Left renal cortex interstitium (tissue), 4 donors: Measurements from ENCODE around the gene PGLYRP4. TPM values are rescaled to one million over a fixed set of nuclear protein-coding genes. Genes with fewer than 3 reads are reported as not detected.
"Not testable (repeated sequence)": the region's sequence is repeated elsewhere in the genome, so short reads cannot be mapped to it uniquely, and the experiment has no call there.

ENCODE experiments used
- DNase-seq, 4 donors: peaks; one replicate each; pipeline ENCODE4 v3.0.0-alpha.2; 2013; ENCODE audit warnings: low read depth in 4 of 4, low spot score in 2 of 4, missing footprints in 1 of 4
- polyA plus RNA-seq, 4 donors: library from polyadenylated mRNA; unstranded; fragments of 120-200 nt; gene quantifications; one replicate each; pipeline ENCODE4 v1.2.1, GENCODE V29; 2013; ENCODE audit not compliant: insufficient read length in 4 of 4

The PGLYRP4 gene
- polyA plus RNA-seq, 4 donors = not detected

- no peak for DNase-seq
These were observed 7.2 kb downstream of the PGLYRP4 start for GRCh38 chr1:153341431-153341934.

GRCh38 chr1:153340356-153340755 is 8.3 kb downstream of the PGLYRP4 start:
- DNase-seq = no peak

GRCh38 chr1:153339802-153340201 is 8.8 kb downstream of the PGLYRP4 start:
- DNase-seq = no peak

GRCh38 chr1:153337980-153338853 is 10.4 kb downstream of the PGLYRP4 start:
- no peak for DNase-seq

GRCh38 chr1:153336650-153337049 is 12.0 kb downstream of the PGLYRP4 start:
- DNase-seq = no peak

- no peak for DNase-seq
These were observed 14.7 kb downstream of the PGLYRP4 start for GRCh38 chr1:153333902-153334301.

- no peak for DNase-seq
These were observed 23.7 kb downstream of the PGLYRP4 start for GRCh38 chr1:153324912-153325311.

GRCh38 chr1:153322568-153322967 is 26.1 kb downstream of the PGLYRP4 start:
- no peak for DNase-seq

GRCh38 chr1:153318145-153318544 is 30.5 kb downstream of the PGLYRP4 start:
- not testable (repeated sequence) for DNase-seq

GRCh38 chr1:153316013-153316412 is 32.6 kb downstream of the PGLYRP4 start:
- not testable (repeated sequence) for DNase-seq

- DNase-seq = not testable (repeated sequence)
These were observed 34.3 kb downstream of the PGLYRP4 start for GRCh38 chr1:153314388-153314787.

GRCh38 chr1:153313288-153313687 is 35.4 kb downstream of the PGLYRP4 start:
- no peak for DNase-seq

GRCh38 chr1:153312570-153313186 is 36.0 kb downstream of the PGLYRP4 start, which contains the start of gene PGLYRP3:
TSS of gene PGLYRP3 (minus strand) at chr1:153312952. CDS start at chr1:153310665, 2,287 bp downstream.
- DNase-seq = no peak

GRCh38 chr1:153310526-153310925 is 38.1 kb downstream of the PGLYRP4 start:
- DNase-seq = no peak

- DNase-seq = no peak
These were observed 39.2 kb downstream of the PGLYRP4 start for GRCh38 chr1:153309441-153309840.

GRCh38 chr1:153308540-153308939 is 40.1 kb downstream of the PGLYRP4 start:
- no peak for DNase-seq

- no peak for DNase-seq
These were observed 41.4 kb downstream of the PGLYRP4 start for GRCh38 chr1:153307221-153307600.

- DNase-seq = no peak
These were observed 42.1 kb downstream of the PGLYRP4 start for GRCh38 chr1:153306303-153307220.

- DNase-seq = no peak
These were observed 43.0 kb downstream of the PGLYRP4 start for GRCh38 chr1:153305682-153306081.

GRCh38 chr1:153302308-153302707 is 46.3 kb downstream of the PGLYRP4 start:
- no peak for DNase-seq

- no peak for DNase-seq
These were observed 54.8 kb downstream of the PGLYRP4 start for GRCh38 chr1:153293851-153294250.
